Measurements from ENCODE around the gene CDK18. TPM values are rescaled to one million over a fixed set of nuclear protein-coding genes. Genes with fewer than 3 reads are reported as not detected.
"Not testable (repeated sequence)": the region's sequence is repeated elsewhere in the genome, so short reads cannot be mapped to it uniquely, and the experiment has no call there.

Gene CDK18
- total and polyA plus RNA-seq, 3 experiments from 2014 or later, result 0.43 to 1.6 (median 1.4) TPM

GRCh38 chr1:205481629-205482151 is 22.8 kb upstream of the CDK18 start:
- H3K9me3 ChIP-seq (ENCODE audit: low read length), result no peaks in the 10 kb centered on the region
- ChIA-PET CTCF (interaction anchor here (1.1 to 9.0 kb wide), 7 partner anchors 21 to 157 kb away, joined by 3 to 146 read pairs (median 8); partner anchors contain the start of gene BLACAT1), POLR2A (no interaction called here)
- no peaks in the 10 kb centered on the region for H3K27me3 ChIP-seq (ENCODE audit: insufficient read depth, low read length, poor library complexity, severe bottlenecking)
- H3K27ac Mint-ChIP-seq, result peak overlapping the region; percentile 91 to 99 (median 98)
- H3K4me1 ChIP-seq (ENCODE audit: insufficient read depth, low read length), result peaks cover 38% of the 10 kb centered on the region
- H3K9me3 Mint-ChIP-seq, result no peaks in the 10 kb centered on the region
- peak in 4 of 5 donors; percentile 19 to 70 (median 48) for DNase-seq
- peak overlapping the region; percentile 61 to 88 (median 78) for H3K4me3 Mint-ChIP-seq
- H3K27me3 Mint-ChIP-seq, result peaks cover 2 to 3% of the 10 kb centered on the region in 2 donors
- peak overlapping the region; percentile 63 for H3K27ac ChIP-seq (ENCODE audit: low read depth, low read length)
- no peak overlapping the region for H3K4me3 ChIP-seq (ENCODE audit: low read length)
- no peaks in the 10 kb centered on the region for H3K36me3 Mint-ChIP-seq
- H3K36me3 ChIP-seq (ENCODE audit: insufficient read depth, low read length), result no peaks in the 10 kb centered on the region
- peaks cover 65 to 77% (median 67%) of the 10 kb centered on the region in 3 donors for H3K4me1 Mint-ChIP-seq

GRCh38 chr1:205482587-205482986 is 21.9 kb upstream of the CDK18 start:
- H3K27me3 ChIP-seq (ENCODE audit: insufficient read depth, low read length, poor library complexity, severe bottlenecking); H3K36me3 Mint-ChIP-seq; DNase-seq; H3K4me3 ChIP-seq (ENCODE audit: low read length); H3K9me3 Mint-ChIP-seq; H3K36me3 ChIP-seq (ENCODE audit: insufficient read depth, low read length); H3K27me3 Mint-ChIP-seq; H3K9me3 ChIP-seq (ENCODE audit: low read length); POLR2A ChIA-PET; H3K27ac ChIP-seq (ENCODE audit: low read depth, low read length): not testable (repeated sequence)
- peak overlapping the region; percentile 29 to 99 (median 95) for H3K27ac Mint-ChIP-seq
- peaks cover 38% of the 10 kb centered on the region for H3K4me1 ChIP-seq (ENCODE audit: insufficient read depth, low read length)
- CTCF ChIA-PET, result interaction anchor here (1.5 to 9.0 kb wide), 6 partner anchors 22 to 158 kb away, joined by 3 to 146 read pairs (median 8); partner anchors contain the start of gene BLACAT1
- H3K4me3 Mint-ChIP-seq, result peak overlapping the region in 6 of 7 donors; percentile 6 to 84 (median 28)
- peaks cover 65 to 74% (median 65%) of the 10 kb centered on the region in 3 donors for H3K4me1 Mint-ChIP-seq

- peaks cover 38% of the 10 kb centered on the region for H3K4me1 ChIP-seq (ENCODE audit: insufficient read depth, low read length)
- H3K27me3 Mint-ChIP-seq, result peaks cover 2 to 9% of the 10 kb centered on the region in 2 donors
- no peak for DNase-seq
These were observed 21.1 kb upstream of the CDK18 start for GRCh38 chr1:205483372-205483771.

GRCh38 chr1:205484985-205485967 is 19.2 kb upstream of the CDK18 start:
- H3K27me3 Mint-ChIP-seq, result peaks cover 2 to 17% of the 10 kb centered on the region in 2 donors
- CTCF ChIA-PET, result interaction anchor here (0.7 to 9.0 kb wide), 60 partner anchors 8 to 226 kb away, joined by 3 to 146 read pairs (median 5); partner anchors contain the start of genes BLACAT1, KLHDC8A and NUAK2

More at GRCh38 chr1:205483372-205483771, 21.1 kb upstream of the CDK18 start:
- Mint-ChIP-seq H3K4me3 (peak overlapping the region in 1 of 7 donors; percentile 49), H3K9me3 (no peaks in the 10 kb centered on the region), H3K4me1 (peaks cover 61 to 69% (median 65%) of the 10 kb centered on the region in 3 donors), H3K27ac (peak overlapping the region; percentile 29 to 99 (median 92)), H3K36me3 (no peaks in the 10 kb centered on the region)
- POLR2A ChIA-PET, result no interaction called here
- Histone ChIP-seq H3K27me3 (ENCODE audit: insufficient read depth, low read length, poor library complexity, severe bottlenecking) (no peaks in the 10 kb centered on the region), H3K4me3 (ENCODE audit: low read length) (no peak overlapping the region), H3K9me3 (ENCODE audit: low read length) (no peaks in the 10 kb centered on the region), H3K27ac (ENCODE audit: low read depth, low read length) (no peak overlapping the region), H3K36me3 (ENCODE audit: insufficient read depth, low read length) (no peaks in the 10 kb centered on the region)
- CTCF ChIA-PET, result interaction anchor here (1.6 to 9.0 kb wide), 6 partner anchors 23 to 158 kb away, joined by 3 to 146 read pairs (median 24); partner anchors contain the start of gene BLACAT1

GRCh38 chr1:205486258-205486657 is 18.2 kb upstream of the CDK18 start:
- Mint-ChIP-seq H3K4me1 (peaks cover 38 to 43% (median 42%) of the 10 kb centered on the region in 3 donors), H3K27ac (peak overlapping the region in 1 of 8 donors; percentile 7), H3K9me3 (no peaks in the 10 kb centered on the region), H3K36me3 (no peaks in the 10 kb centered on the region), H3K4me3 (no peak overlapping the region), H3K27me3 (peaks cover 2 to 17% of the 10 kb centered on the region in 2 donors)
- DNase-seq, result no peak
- Histone ChIP-seq H3K4me3 (ENCODE audit: low read length) (no peak overlapping the region), H3K36me3 (ENCODE audit: insufficient read depth, low read length) (no peaks in the 10 kb centered on the region), H3K4me1 (ENCODE audit: insufficient read depth, low read length) (peaks cover 18% of the 10 kb centered on the region), H3K27ac (ENCODE audit: low read depth, low read length) (no peak overlapping the region), H3K27me3 (ENCODE audit: insufficient read depth, low read length, poor library complexity, severe bottlenecking) (no peaks in the 10 kb centered on the region), H3K9me3 (ENCODE audit: low read length) (no peaks in the 10 kb centered on the region)
- ChIA-PET POLR2A (no interaction called here), CTCF (interaction anchor here (0.7 to 9.0 kb wide), 35 partner anchors 9 to 213 kb away, joined by 3 to 146 read pairs (median 6); partner anchors contain the start of genes BLACAT1 and NUAK2)

More at GRCh38 chr1:205484985-205485967, 19.2 kb upstream of the CDK18 start:
- POLR2A ChIA-PET, result interaction anchor here (0.6 to 1.5 kb wide), 4 partner anchors 12 to 88 kb away, joined by 3 to 7 read pairs (median 4); no protein-coding TSS in a partner anchor
- Histone ChIP-seq H3K27ac (ENCODE audit: low read depth, low read length) (no peak overlapping the region), H3K27me3 (ENCODE audit: insufficient read depth, low read length, poor library complexity, severe bottlenecking) (no peaks in the 10 kb centered on the region), H3K4me3 (ENCODE audit: low read length) (no peak overlapping the region), H3K36me3 (ENCODE audit: insufficient read depth, low read length) (no peaks in the 10 kb centered on the region), H3K9me3 (ENCODE audit: low read length) (no peaks in the 10 kb centered on the region), H3K4me1 (ENCODE audit: insufficient read depth, low read length) (peaks cover 25% of the 10 kb centered on the region)
- Mint-ChIP-seq H3K9me3 (no peaks in the 10 kb centered on the region), H3K4me1 (peaks cover 47 to 53% (median 52%) of the 10 kb centered on the region in 3 donors), H3K4me3 (peak overlapping the region in 1 of 7 donors; percentile 4), H3K36me3 (no peaks in the 10 kb centered on the region), H3K27ac (peak overlapping the region in 5 of 8 donors; percentile 30 to 80 (median 44))
- peak; percentile 52 to 85 (median 71) for DNase-seq

- H3K27me3 Mint-ChIP-seq, result peaks cover 5 to 23% of the 10 kb centered on the region in 2 donors
These were observed 16.3 kb upstream of the CDK18 start for GRCh38 chr1:205488074-205488723.

GRCh38 chr1:205491794-205492193 is 12.7 kb upstream of the CDK18 start:
- H3K9me3 ChIP-seq (ENCODE audit: low read length), result no peaks in the 10 kb centered on the region
- peaks cover 12% of the 10 kb centered on the region for H3K27me3 ChIP-seq (ENCODE audit: insufficient read depth, low read length, poor library complexity, severe bottlenecking)
- ChIA-PET CTCF (interaction anchor here (0.6 to 3.6 kb wide), 5 partner anchors 32 to 166 kb away, joined by 3 to 21 read pairs (median 4); no protein-coding TSS in a partner anchor), POLR2A (no interaction called here)
- H3K9me3 Mint-ChIP-seq, result no peaks in the 10 kb centered on the region
- H3K4me3 ChIP-seq (ENCODE audit: low read length), result no peak overlapping the region
- no peaks in the 10 kb centered on the region for H3K36me3 Mint-ChIP-seq
- no peak for DNase-seq
- H3K4me1 ChIP-seq (ENCODE audit: insufficient read depth, low read length), result no peaks in the 10 kb centered on the region
- H3K4me3 Mint-ChIP-seq, result no peak overlapping the region
- H3K27ac ChIP-seq (ENCODE audit: low read depth, low read length), result no peak overlapping the region
- no peaks in the 10 kb centered on the region for H3K4me1 Mint-ChIP-seq
- peaks cover 14 to 43% of the 10 kb centered on the region in 2 donors for H3K27me3 Mint-ChIP-seq
- H3K36me3 ChIP-seq (ENCODE audit: insufficient read depth, low read length), result no peaks in the 10 kb centered on the region
- H3K27ac Mint-ChIP-seq, result peak overlapping the region in 1 of 8 donors; percentile 82

More at GRCh38 chr1:205488074-205488723, 16.3 kb upstream of the CDK18 start:
- Histone ChIP-seq H3K27me3 (ENCODE audit: insufficient read depth, low read length, poor library complexity, severe bottlenecking) (peaks cover 12% of the 10 kb centered on the region), H3K9me3 (ENCODE audit: low read length) (no peaks in the 10 kb centered on the region), H3K27ac (ENCODE audit: low read depth, low read length) (no peak overlapping the region), H3K36me3 (ENCODE audit: insufficient read depth, low read length) (no peaks in the 10 kb centered on the region), H3K4me3 (ENCODE audit: low read length) (no peak overlapping the region), H3K4me1 (ENCODE audit: insufficient read depth, low read length) (peaks cover 8% of the 10 kb centered on the region)
- POLR2A ChIA-PET, result no interaction called here
- CTCF ChIA-PET, result interaction anchor here (0.8 to 9.0 kb wide), 18 partner anchors 10 to 226 kb away, joined by 3 to 146 read pairs (median 4); no protein-coding TSS in a partner anchor
- H3K4me3 Mint-ChIP-seq, result no peak overlapping the region
- H3K9me3 Mint-ChIP-seq, result no peaks in the 10 kb centered on the region
- H3K27ac Mint-ChIP-seq, result peak overlapping the region in 1 of 8 donors; percentile 43
- H3K4me1 Mint-ChIP-seq, result peaks cover 20 to 24% (median 23%) of the 10 kb centered on the region in 3 donors
- peak; percentile 16 to 62 (median 30) for DNase-seq
- no peaks in the 10 kb centered on the region for H3K36me3 Mint-ChIP-seq
